PFSK-1 (cell line): ENCODE data around the gene PROC.

Experiments
- FOXP2 ChIP-seq: optimal IDR thresholded peaks from 2 replicates; pipeline ENCODE3; 2011; ENCODE audit warnings: borderline replicate concordance, control low read depth, inconsistent platforms; ENCODE audit not compliant: insufficient read depth; ENCODE audit errors: extremely low read length, extremely low read depth
- POLR2AphosphoS5 ChIP-seq: IDR thresholded peaks from 2 replicates; pipeline ENCODE4 v1.6.1; 2012; ENCODE audit warnings: low read depth, mild to moderate bottlenecking, control low read depth, low read length, moderate library complexity
- REST ChIP-seq, 2 experiments: IDR thresholded peaks; 2 replicates each; pipeline versions ENCODE4 v1.6.1 to v1.8.0; 2011 to 2012; ENCODE audit warnings: low read depth in 2 of 2, low read length in 2 of 2, control low read depth in 1 of 2, inconsistent platforms in 1 of 2, mild to moderate bottlenecking in 1 of 2, moderate library complexity in 1 of 2; ENCODE audit not compliant: insufficient read depth in 1 of 2
- SIN3A ChIP-seq: IDR thresholded peaks from 2 replicates; pipeline ENCODE4 v1.6.1; 2012; ENCODE audit warnings: mild to moderate bottlenecking, low read length, moderate library complexity, borderline replicate concordance; ENCODE audit not compliant: insufficient read depth
- TAF1 ChIP-seq: IDR thresholded peaks from 2 replicates; pipeline ENCODE4 v1.6.1; 2012; ENCODE audit warnings: low read length, control low read depth, borderline replicate concordance; ENCODE audit not compliant: insufficient read depth

Gene PROC

GRCh38 chr2:127387655-127388422, 30.4 kb upstream of the PROC start, which contains the start of gene MAP3K2:
Gene MAP3K2, minus strand, starts transcription at chr2:127387975. Its CDS starts 44,846 bp downstream, at chr2:127343129.
- TF ChIP-seq REST (IDR thresholded peaks at IDR 0.05; ENCODE audit: insufficient read depth in 1 of 2, low read depth in 2 of 2, low read length in 2 of 2) (no peak), FOXP2 (peak; percentile 38), SIN3A (no peak), POLR2AphosphoS5 (peak; percentile 77), TAF1 (peak; percentile 60; the same call in 1 of the 2 replicates)

- TF ChIP-seq TAF1 (no peak), POLR2AphosphoS5 (no peak; the same call in none of the 2 replicates), FOXP2 (no peak), REST (IDR thresholded peaks at IDR 0.05; ENCODE audit: insufficient read depth in 1 of 2, low read depth in 2 of 2, low read length in 2 of 2) (no peak), SIN3A (no peak)
Measured at GRCh38 chr2:127388423-127389164, 29.6 kb upstream of the PROC start.

- TF ChIP-seq POLR2AphosphoS5 (no peak), FOXP2 (no peak)
Measured at GRCh38 chr2:127389778-127390435, 28.3 kb upstream of the PROC start.

- TF ChIP-seq SIN3A: no peak
- no peak for TF ChIP-seq FOXP2
- TF ChIP-seq TAF1: no peak
- TF ChIP-seq POLR2AphosphoS5: no peak
- TF ChIP-seq REST (IDR thresholded peaks at IDR 0.05; ENCODE audit: insufficient read depth in 1 of 2, low read depth in 2 of 2, low read length in 2 of 2): no peak
Measured at GRCh38 chr2:127392133-127392827, 25.9 kb upstream of the PROC start.
